ENCODE measurements around the gene MTRFR.

MTRFR gene

DNA sequence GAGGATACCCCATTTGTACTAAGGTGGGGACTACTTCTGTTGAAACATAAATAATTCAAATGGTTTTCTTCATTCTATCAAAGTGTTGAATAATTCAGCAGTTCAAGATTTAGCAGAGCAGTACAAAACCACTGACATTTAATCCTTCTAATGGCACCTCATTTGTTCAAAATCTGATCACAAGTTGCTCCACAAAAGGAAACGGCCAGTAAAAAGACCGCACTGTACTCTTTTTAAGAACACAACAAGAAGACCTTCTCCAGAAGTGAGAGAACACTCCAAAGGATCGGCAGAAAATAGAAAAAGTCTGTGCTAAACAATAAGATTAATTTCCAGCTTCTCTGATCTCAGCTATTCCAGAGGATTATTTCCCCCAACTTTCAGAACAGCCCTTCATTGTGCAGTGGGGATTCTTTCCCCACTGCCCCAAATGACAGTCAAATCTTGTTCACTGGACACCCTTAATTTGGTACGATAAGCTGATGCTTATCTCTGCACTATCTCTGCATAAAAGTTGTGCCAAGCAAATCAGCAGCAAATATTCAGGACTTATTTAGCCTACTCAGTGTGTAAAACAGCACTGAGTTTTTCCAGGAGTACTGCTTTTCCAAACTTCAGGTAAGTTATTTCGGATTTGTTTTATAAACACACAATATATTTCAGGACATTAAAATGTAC is 5.5 kb upstream of the MTRFR start:
- H3K4me3 ChIP-seq (ENCODE audit: low read depth, low read length), result no peak overlapping the region
- TF ChIP-seq CTCF (IDR thresholded peaks at IDR 0.05; ENCODE audit: low read depth, low read length), result no peak

- no peak overlapping the region for H3K4me3 ChIP-seq (ENCODE audit: low read depth, low read length)
- no peak for TF ChIP-seq CTCF (IDR thresholded peaks at IDR 0.05; ENCODE audit: low read depth, low read length)
Measured at GRCh38 chr12:123229051-123229450, 4.2 kb upstream of the MTRFR start.

- no peak for TF ChIP-seq CTCF (IDR thresholded peaks at IDR 0.05; ENCODE audit: low read depth, low read length)
- H3K4me3 ChIP-seq (ENCODE audit: low read depth, low read length), result peak overlapping the region; percentile 96
Measured at GRCh38 chr12:123231931-123232330, 1.3 kb upstream of the MTRFR start.

DNA sequence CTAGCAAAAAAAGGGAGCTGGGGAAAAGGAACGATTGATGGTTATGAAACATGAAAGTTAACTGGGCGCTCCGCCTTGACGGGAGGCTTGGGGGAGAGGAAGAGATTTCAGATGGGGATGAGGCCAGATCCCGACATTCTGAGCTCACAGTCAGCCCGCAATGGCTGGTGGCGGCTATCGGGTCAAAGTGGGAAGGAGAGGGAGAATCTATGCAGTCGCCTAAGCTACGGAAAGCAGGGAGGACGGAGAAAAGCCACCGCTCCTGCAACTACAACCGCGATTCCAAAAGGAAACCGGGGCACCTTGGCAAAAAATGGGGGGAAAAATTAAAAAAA is 797 bp upstream of the MTRFR start:
- H3K4me3 ChIP-seq (ENCODE audit: low read depth, low read length), result peak overlapping the region; percentile 96
- TF ChIP-seq CTCF (IDR thresholded peaks at IDR 0.05; ENCODE audit: low read depth, low read length), result no peak

GRCh38 chr12:123233505-123234308 is 471 bp downstream of the MTRFR start:
- H3K4me3 ChIP-seq (ENCODE audit: low read depth, low read length), result peak overlapping the region; percentile 96
- no peak for TF ChIP-seq CTCF (IDR thresholded peaks at IDR 0.05; ENCODE audit: low read depth, low read length)

GRCh38 chr12:123237646-123238329 is 4.6 kb downstream of the MTRFR start:
- no peak overlapping the region for H3K4me3 ChIP-seq (ENCODE audit: low read depth, low read length)
- TF ChIP-seq CTCF (IDR thresholded peaks at IDR 0.05; ENCODE audit: low read depth, low read length), result peak; percentile 51

GRCh38 chr12:123238330-123238682 is 5.1 kb downstream of the MTRFR start:
- no peak for TF ChIP-seq CTCF (IDR thresholded peaks at IDR 0.05; ENCODE audit: low read depth, low read length)
- no peak overlapping the region for H3K4me3 ChIP-seq (ENCODE audit: low read depth, low read length)
